Head of caudate nucleus (tissue), 42 donors: ENCODE measurements around the gene SRR.
"Not testable (repeated sequence)": the region's sequence is repeated elsewhere in the genome, so short reads cannot be mapped to it uniquely, and the experiment has no call there.

Experiments used
- DNase-seq, 42 donors: peaks; one replicate each; pipeline versions ENCODE4 v3.0.0 to v3.0.0-alpha.2; 2020 to 2021; ENCODE audit warnings: mixed read lengths in 7 of 42
- intact Hi-C: fragments of 100-400 bp; cut with DNase I; formaldehyde crosslinking; loops from one replicate; pipeline ENCODE4 v1.15.0; 2022

Gene SRR

DNA sequence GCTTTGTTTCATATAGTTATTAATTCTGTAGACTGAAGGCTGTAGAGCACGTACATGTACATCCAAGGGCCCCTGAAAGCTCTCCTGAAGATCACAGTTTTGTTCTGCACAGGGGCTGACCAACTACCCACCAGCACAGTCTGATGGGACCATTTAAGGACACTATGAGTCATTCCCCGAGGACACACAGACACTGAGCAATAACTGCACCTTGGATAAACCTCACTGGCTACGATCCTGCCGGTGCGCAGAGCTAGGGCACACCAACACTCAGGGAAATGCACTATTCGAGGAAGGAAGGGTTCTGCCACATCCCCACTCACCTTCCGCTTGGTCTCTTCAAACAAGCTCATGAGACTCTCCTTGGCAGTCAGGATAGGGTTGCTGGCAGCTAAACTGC, 20.4 kb upstream of the SRR start:
- DNase-seq, result no peak
- intact Hi-C loops, result no loop called here

DNA sequence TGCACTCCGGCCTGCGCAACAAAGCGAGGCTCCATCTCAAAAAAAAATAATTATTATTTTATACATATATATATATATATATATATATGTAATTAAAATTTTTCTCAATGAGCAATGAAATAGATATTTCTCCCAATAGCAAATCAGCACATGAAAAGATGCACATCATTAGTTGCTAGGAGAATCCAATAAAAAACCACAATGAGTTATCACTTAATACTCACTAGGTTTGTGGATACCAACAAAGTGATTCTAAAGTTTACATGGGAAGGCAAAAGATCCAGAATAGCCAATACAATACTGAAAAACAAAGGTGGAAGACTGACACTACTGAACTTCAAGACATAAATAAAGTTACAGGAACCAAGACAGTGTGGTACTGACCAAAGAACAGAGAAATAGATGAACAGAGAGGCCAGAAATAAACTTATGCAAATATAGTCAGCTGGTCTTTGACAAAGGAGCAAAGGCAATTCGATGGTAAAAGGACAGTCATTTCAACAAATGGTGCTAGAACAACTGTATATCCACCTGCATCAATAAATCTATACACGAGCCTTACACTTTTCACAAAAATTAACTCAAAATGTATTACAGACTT, 13.8 kb upstream of the SRR start:
- DNase-seq, result no peak
- intact Hi-C loops, result no loop called here

DNA sequence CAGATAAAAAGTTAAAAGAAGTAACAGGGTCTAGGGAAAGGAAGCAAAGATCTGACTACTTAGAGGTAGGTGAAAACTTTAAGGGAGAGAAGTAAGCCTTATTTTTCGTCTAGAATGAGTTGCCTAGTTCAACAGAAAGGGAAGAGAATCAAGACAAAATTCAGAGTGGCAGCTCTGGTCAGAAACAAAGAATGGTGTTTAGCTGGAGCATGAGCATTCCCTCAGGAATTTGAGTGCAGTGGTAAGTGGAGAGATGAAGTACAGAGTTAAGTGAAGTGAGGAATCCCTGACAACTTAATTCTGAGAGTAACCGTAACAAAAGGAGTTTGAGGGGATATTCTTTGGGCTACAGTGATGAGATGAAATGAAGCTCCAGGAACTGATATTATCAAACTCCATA, 11.7 kb upstream of the SRR start:
- intact Hi-C loops, result no loop called here
- DNase-seq, result no peak

DNA sequence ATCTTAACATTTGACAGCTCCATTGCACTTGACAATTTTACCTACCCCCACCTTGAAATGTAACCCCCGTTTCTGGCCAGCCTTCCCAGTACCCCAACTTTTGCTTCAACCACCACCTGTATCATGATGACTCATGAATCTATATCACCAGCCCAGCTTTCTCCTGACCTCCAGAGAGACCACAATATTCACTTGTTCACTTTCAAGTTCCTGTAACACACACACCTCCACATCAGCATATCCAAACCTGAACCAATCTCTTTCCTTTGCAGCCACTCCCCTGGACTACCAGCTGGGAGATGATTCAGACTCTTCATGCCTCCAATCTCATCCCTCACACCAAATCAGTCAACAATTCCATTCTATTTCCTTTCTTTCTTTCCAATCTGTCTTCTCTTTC, 8.2 kb upstream of the SRR start:
- DNase-seq, result no peak
- intact Hi-C loops, result no loop called here

DNA sequence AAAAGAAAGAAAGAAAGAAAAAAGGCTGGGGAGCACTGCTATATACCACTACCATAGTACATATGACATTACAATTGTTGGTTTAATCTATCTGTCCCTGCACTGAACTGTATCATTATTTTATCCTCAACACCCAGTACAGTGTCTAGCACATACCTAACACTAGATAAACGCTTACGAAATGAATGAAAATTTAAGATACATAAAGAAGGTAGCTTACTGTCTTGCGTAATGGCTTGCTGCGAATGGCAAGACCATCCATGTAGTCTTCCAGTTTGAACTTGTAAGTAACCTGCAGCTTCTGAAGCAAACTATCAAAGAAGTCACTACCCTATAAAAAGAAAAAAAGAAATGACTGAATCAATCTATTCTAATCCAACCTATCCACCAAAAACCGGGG, 6.7 kb upstream of the SRR start:
- DNase-seq, result no peak
- intact Hi-C loops, result no loop called here

DNA sequence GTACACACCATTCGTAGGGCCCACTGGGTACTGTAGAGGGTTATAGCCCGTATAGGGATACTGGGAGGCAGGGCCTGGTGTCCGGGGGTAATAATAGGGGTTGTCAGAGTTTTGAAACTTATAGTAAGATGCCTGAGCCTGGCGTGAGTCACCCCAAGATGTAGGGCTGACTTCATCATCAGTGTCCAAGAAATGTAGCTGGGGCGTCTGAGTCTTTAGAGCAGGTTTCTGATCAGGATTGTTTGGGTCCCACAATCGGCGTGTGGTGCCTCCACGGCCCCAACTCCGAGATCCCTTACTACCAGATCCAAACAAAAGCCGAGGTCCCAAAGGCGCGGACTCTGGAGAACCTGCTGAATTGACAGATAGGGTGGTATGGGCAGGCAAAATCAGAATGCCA, 4.6 kb upstream of the SRR start:
- no peak for DNase-seq
- intact Hi-C loops, result no loop called here

DNA sequence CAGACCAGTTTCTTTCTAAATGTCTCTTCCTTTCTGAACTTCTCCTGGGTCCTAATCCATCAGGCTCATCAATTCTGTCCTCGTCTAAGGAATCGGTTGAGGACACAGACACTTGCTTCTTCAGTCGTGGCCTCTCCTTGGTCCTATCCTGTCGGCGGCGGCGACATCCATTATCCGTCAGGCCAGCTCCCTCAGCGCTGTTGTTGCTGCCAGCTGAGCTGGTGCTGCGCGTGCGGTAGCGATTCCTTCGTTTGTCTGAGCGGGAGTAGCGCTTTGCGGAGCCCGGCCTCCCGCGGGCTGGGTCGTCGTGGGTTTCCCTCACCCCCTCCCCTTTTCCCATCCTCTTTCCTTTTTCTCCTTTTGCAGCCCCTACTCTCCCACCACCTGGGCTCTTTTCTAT, 4.0 kb upstream of the SRR start:
- intact Hi-C loops, result no loop called here
- no peak for DNase-seq

DNA sequence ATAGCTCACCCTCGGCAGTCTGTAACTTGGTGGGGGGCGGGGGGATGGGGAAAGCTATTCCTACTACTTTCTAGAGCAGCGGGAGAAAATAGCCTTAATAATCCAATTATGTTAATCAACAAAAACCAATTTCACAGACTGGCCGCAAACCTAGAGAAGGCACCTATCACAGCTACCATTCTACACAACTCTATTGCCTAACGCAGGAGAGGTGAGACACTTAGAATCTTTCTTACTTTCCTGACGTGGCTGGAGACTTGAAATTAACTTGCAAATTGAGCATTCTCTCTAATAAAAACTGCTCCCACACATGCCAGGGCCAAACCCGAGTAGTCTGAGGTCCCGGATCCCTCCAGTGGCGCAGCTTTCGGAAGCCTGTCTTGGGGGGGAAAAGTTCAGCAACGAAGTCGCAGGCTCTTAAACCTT, 959 bp upstream of the SRR start:
- intact Hi-C loops, result no loop called here
- peak in 1 of 42 donors; percentile 5 for DNase-seq

DNA sequence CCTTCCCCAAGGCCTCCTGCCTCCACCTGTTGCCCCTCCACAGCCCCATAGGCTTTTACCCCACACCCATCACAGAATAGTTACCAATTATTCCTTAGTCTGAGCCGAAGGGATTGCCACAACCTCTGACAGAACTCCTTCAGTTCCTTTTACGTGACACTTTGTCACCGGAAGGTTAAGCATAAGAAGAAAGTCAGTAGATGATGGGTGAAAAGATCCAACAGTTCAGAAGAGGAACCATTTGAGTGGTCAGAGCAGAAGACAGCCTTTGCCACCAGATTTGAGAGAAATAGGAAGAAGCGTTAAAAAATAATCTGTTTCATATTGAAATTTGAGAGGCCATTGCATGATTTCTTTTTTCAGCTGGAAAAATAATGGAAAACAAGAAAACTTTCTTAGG, 1.2 kb downstream of the SRR start:
- DNase-seq, result no peak
- intact Hi-C loops, result no loop called here

DNA sequence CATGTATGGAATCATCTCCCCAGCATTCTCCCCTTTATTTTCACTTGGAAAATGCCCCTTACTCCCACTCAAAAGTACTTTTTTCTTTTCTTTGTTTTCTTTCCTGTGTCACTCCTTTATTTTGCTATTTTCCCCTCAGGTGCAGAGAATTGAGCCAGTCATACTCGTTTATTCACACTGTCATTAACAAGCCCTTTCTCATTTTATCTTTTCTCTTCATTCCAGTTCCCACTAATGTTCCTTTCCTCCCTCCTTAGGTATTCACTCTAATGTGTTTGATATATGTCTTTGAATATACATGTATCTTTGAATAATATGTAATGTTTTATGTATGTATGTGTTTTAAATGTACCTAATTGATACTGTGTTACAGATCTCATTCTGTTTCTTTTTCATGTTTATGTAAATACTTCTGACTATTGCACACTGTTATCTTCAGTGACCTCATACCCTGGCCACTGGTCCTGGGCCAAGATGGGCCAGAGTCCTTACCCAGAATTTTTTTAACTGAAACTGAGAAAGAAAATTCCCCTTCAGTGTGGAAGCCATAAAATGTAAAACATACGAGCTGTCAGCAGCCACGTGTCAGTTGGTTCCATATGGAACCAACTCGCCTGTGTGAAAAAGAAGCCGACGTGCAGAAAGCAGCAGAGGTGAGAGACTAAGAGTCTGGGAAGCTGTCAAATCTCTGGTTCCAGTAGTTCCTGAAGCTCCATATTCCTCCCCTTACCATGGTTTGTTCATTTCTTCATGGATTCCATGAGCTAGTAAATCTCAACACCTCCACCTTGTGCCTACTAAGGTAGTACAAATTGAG, 5.8 kb downstream of the SRR start:
- intact Hi-C loops, result no loop called here
- no peak for DNase-seq

DNA sequence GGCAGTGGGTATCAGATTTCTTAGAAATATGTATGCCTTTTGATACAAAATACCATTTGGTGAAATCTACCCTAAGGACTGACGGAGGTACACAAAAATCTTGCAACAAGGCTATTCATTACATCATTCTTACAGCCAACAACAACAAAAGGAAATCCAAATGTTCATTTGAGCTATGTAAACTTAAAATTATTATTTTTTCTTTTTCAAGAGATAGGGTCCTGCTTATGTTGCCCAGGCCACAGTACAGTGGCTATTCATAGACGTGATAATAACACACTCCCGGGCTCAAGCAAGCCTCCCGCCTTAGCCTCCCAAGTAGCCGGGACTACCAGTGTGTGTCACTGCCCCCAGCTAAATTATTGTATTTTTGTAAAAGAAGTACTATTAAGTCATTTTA, 9.0 kb downstream of the SRR start:
- DNase-seq, result no peak
- intact Hi-C loops, result no loop called here

DNA sequence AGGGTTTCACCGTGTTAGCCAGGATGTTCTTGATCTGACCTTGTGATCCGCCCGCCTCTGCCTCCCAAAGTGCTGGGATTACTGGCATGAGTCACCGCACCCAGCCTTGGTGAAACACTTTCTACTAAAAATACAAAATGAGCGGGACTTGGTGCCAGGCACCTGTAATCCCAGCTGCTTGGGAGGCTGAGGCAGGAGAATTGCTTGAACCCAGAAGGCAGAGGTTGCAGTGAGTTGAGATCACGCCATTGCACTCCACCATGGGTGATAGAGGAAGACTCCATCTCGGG, 13.1 kb downstream of the SRR start:
- intact Hi-C loops, result not testable (repeated sequence)
- DNase-seq, result peak; percentile 23 to 87 (median 64)

DNA sequence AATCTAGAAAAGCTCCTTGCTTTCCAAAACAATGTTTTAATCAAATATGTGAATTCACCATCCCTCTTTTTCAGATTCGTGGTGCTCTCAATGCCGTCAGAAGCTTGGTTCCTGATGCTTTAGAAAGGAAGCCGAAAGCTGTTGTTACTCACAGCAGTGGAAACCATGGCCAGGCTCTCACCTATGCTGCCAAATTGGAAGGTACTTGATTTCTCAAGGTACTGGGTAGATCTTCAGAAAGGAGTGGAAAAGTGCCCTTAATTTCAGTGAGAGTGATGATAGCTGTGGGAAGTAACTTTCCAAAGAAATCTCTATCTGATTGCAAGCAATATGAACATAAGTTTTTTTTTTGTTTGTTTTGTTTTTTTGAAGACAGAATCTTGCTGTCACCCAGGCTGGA, 14.0 kb downstream of the SRR start:
- intact Hi-C loops, result no loop called here
- DNase-seq, result no peak

DNA sequence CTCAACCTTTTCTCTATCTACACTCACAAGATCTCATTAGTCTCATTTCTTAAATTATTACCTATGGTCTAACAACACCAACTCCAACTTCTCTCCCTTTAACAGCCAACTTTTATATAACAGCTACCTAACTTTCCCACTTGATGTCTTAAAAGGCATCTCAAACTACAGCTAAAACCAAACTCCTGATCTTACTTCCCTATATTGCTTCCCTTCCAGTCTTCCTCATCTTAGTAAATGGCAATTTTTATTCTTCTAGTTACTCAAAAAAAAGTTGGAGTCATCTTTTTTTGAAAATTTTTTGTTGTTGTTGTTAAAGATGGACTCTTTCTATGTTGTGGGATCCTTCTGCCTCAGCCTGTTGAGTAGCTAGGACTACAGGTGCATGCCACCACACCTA, 15.3 kb downstream of the SRR start:
- intact Hi-C loops, result no loop called here
- no peak for DNase-seq

DNA sequence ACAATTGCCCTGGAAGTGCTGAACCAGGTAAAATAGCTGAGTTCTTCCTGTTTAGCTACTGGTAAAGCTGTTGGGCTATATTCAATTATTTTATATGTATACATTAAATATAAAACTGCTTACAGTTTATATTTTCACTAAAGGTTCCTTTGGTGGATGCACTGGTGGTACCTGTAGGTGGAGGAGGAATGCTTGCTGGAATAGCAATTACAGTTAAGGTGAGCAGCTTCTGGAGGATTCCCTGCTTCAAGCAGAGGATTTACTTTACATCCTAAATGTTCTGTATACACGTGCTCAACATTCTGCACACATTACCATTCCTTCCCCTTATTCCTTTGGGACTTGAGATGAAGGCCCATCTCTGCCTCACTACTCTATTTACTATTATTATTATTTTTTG, 17.6 kb downstream of the SRR start:
- DNase-seq, result no peak
- intact Hi-C loops, result no loop called here

DNA sequence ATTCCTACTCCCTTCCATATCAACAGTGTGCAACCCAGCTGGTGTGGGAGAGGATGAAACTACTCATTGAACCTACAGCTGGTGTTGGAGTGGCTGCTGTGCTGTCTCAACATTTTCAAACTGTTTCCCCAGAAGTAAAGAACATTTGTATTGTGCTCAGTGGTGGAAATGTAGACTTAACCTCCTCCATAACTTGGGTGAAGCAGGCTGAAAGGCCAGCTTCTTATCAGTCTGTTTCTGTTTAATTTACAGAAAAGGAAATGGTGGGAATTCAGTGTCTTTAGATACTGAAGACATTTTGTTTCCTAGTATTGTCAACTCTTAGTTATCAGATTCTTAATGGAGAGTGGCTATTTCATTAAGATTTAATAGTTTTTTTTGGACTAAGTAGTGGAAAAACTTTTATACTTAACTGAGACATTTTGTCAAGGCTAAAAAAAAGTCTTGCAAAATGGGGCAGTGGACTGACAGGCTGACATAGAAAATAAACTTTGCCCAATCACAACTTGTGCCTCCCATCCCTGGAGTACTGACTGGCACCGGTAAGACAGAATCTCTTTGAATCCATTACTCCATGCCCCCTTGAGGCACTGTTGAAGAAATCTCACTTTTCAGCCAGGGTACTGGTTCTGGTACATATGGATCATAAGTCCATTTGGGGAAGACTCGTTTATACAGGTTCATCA, 20.0 kb downstream of the SRR start:
- intact Hi-C loops, result no loop called here
- no peak for DNase-seq

DNA sequence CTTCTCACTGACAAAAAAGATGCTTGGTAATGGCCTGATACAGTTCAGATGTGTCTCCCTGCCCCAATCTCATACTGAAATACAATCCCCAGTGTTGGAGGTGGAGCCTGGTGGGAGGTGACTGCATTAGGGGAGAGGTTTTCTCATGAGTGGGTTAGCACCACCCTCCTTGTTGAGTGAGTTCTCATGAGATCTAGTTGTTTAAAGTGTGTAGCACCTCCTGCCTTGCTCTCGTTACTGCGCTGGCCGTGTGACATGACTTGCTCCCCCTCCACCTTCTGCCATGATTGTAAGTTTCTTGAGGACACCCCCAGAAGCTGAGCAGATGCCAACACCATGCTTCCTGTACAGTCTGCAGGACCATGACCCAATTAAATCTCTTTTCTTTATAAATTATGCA, 27.6 kb downstream of the SRR start:
- intact Hi-C loops, result no loop called here
- no peak for DNase-seq

DNA sequence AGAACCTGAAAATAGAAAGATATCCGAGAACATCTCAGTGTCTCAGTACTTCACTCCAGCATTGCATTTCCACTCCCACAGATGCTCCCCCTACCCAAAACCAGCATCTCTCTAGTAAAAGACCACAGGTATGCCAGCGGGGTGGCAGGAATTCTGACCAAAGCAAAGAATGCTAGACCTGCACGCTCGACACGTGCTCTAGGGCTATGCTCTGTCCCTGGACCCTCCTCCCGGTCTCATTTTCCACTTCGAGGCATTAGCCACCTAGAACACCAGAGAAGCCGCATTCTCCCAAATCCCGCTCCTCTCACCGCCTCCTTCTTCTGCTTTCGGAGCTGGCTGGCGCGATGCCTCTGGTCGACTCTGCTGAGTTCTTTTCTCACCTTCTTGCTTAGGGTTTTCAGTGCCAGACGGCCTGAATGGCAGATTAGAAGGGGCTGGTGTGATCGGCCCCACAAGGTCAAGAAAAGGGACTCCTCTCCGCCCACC, 32.0 kb downstream of the SRR start:
- intact Hi-C loops, result no loop called here
- peak in 15 of 42 donors; percentile 8 to 50 (median 31) for DNase-seq

DNA sequence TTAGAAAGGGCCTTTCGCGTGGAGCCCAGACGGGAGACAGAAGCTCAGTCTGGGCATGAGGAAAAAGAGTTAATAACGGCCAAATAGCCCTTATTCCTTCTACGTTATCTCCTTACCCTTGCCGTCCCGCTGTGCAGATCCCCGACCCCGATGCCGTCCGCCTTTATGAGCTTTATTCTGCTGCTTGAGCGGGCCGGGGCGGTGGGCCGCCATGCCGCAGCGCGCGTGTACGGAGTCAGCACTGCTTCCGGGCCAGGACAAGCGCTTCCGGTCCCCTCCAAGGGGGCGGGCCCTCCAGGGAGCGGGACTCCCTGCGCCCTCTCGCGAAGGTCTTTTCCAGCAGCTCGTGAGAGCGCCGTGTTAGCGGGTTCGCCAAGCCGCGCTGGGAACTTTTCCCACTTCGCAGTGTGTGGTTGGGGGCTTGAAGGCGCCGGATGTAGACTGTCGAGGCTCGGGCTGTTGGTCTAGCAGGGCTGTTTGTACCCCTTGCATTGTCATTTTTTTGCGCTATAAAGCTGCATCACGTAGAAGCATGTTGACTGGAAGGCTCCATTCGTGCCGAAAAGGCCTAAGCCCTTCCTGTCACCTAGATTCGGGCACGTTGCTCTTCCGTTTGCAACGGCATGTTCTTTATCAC, 32.6 kb downstream of the SRR start, which contains the start of gene TSR1:
TSR1 (minus strand) TSS at position 243 of the 637 bp plus-strand sequence; CDS start at position 213, 30 bp downstream.
- intact Hi-C loops, result no loop called here

More for the DNA sequence above, 32.6 kb downstream of the SRR start, which contains the start of gene TSR1:
- DNase-seq, result peak; percentile 82 to 98 (median 95)
